ENCODE measurements around the gene APOBEC3G.
"Not testable (repeated sequence)": the region's sequence is repeated elsewhere in the genome, so short reads cannot be mapped to it uniquely, and the experiment has no call there.

The APOBEC3G gene

DNA sequence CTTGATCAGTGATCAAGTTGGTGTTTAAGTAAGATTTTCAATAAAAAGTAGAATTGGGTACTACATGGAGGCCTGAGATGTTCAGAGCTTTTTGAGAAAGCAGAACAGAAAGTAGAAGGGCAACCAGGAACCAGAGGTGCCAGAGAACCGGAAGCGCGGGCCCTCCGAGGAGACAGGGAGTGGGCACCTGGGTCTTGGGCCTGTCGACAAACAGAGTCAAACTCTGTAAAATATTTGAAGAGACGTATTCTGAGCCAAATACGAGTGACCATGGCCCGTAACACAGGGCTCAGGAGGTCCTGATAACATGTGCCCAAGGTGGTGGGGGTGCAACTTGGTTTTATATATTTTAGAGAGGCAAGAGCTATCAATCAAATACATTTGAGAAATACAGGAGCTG lies 13.2 kb upstream of the APOBEC3G start:
- not testable (repeated sequence) for DNase-seq (ENCODE audit: low read depth); H3K4me3 ChIP-seq (ENCODE audit: low read depth, low read length)

DNA sequence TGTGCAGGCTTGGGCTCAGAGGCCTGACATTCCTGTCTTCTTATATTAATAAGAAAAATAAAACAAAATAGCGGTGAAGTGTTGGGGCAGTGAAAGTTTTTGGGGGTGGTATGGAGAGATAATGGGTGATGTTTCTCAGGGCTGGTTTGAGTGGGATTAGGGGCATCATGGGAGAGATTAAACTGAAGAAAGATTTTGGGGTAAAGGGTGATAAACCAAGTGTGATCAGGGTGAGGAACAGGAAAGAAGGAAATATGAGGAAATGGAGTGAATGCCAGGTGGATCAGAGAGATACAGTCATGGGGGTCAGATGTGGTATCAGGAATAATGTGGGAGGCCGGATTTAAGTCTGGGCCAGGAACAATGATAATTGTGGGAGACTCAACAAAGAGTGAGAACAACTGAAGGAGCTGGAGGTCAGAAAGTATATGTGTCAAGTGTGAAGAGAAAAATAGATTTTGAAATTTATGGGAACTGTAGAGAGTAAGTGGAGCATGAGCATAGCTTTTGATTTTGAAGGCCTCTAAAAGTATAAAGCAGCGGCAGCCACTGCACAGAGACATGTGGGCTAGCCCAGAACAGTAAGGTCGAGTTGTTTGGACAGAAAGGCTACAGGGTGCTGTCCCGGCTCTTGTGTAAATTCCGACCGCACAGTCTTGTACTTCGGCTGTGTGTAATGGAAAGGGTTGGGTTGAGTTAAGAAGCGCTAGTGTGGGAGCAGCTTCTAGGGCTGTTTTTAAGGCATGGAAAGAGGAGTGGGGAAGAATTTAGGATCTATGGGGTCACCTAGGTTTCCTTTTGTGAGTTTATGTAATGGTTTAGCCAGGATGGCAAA lies 10.4 kb upstream of the APOBEC3G start:
- DNase-seq (ENCODE audit: low read depth); H3K4me3 ChIP-seq (ENCODE audit: low read depth, low read length): not testable (repeated sequence)

DNA sequence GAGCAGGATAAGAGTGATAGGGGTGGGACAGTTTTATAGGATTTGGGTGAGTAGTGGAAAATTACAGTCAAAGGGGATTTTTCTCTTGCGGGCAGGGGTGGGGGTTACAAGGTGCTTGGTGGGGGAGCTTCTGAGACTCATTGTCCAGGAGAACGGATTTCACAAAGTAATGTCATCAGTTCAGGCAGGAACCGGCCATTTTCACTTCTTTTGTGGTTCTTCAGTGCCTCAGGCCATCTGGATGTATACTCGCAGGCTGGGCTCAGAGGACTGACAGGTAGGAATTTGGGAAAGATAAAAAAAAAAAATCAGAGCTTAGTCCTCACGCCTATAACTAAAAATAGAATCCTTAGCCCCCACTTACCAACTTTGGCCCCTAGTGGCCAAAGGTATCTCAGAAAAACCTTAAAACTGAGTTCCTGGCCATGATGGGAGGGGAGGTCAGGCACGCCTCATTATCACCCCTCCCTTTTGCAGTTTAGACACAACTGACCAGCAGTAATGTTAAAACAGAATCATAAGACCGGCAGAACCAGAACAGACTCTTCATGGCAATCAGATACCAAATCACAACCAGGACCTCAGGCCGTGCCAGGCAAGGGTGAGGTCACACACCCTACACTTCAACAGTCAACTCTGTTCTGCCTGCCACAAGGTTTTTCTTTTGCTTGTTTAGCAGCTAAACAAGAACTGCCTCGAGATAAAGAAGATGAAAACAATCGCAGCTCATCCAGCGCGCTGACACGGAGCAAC lies 8.9 kb upstream of the APOBEC3G start:
- no peak for DNase-seq (ENCODE audit: low read depth)
- no peak overlapping the region for H3K4me3 ChIP-seq (ENCODE audit: low read depth, low read length)

DNA sequence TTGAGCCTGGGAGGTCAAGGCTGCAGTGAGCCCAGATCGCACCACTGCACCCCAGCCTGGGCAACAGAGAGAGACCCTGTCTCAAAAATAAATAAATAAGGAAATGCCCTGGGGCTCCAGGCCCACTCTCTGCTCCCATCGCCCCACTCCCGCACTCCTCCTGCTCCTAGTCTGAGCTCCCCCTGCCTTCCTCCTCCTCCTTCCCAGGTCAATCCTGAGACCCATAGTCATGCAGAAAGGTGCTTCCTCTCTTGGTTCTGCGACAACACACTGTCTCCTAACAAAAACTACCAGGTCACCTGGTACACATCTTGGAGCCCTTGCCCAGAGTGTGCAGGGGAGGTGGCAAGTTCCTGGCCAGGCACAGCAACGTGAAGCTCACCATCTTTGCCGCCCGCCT lies 6.9 kb upstream of the APOBEC3G start:
- no peak overlapping the region for H3K4me3 ChIP-seq (ENCODE audit: low read depth, low read length)
- no peak for DNase-seq (ENCODE audit: low read depth)

DNA sequence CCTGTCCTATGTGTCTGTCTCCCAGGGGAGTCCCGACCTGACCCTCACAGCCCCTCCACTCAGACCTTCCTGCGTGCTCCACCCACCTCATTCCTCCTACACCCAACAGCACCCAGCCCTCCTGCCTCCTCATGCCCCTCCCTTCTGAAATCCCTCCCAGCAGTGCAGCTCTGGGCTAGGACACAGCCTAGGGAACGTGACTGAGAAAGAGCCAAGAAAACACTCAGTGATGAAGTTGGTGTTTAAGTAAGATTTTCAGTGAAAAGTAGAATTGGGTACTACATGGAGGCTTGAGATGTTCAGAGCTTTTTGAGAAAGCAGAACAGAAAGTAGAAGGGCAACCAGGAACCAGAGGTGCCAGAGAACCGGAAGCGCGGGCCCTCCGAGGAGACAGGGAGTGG lies 4.5 kb upstream of the APOBEC3G start:
- H3K4me3 ChIP-seq (ENCODE audit: low read depth, low read length): not testable (repeated sequence)

DNA sequence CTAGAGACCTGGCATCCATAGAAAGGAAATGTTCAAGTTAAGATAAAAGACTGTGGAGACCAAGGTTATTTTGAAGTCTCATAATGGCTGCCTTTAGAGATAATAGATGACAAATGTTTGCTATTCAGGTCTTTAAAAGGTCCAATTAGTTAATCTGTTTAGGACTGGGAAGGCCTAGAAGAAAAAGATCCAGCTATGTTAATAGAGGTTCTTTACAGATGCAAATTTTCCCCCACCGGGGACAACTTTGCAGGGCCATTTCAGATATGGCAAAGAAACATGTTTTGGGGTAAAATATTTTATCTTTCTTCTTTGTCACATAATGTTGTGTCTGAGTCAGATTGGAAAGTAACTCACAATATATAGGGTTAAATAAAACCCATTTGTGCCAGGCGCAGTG lies 3.1 kb upstream of the APOBEC3G start:
- H3K4me3 ChIP-seq (ENCODE audit: low read depth, low read length): no peak overlapping the region
- no peak for DNase-seq (ENCODE audit: low read depth)

More for the DNA sequence above, 4.5 kb upstream of the APOBEC3G start:
- DNase-seq (ENCODE audit: low read depth): not testable (repeated sequence)

DNA sequence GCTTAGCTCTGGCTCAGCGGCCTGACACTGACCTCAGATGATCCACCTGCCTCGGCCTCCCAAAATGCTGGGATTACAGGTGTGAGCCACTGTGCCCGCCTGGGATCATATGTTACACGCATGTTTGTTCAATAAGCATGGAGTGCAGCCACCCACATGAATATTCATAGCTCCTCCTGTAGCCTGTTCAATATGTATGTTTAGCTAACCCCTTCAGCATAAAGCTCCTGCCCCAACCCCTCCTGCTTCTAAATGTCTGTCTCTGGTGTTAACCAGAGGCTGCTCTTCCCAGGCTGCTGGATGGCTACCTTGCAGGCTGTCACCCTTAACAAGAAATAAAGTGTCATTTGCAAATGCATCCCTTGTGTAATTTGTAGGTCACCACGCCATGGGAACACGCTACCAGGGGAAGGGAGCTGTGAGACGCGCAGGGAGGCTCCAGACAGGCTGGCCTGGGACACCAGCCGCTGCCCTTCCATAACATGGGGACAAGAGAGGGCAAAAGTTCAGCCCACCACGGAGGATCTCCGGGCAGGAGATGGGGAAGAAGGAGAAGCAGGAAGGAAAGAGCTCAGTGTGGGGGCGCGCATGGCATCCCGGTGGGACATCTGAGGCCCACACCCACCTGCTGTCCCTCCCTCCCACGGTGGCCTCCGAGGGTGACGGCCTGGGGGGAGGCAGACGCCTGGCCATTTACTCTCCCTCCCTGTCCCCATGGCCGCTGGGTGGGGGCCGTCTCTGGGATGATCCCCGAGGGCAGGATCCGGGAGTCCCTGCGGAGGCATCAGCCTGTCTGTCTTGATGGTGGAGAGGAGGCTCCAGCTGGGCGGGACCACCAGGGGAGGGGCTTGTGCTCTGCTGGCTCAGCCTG lies 685 bp upstream of the APOBEC3G start:
- not testable (repeated sequence) for DNase-seq (ENCODE audit: low read depth); H3K4me3 ChIP-seq (ENCODE audit: low read depth, low read length)

DNA sequence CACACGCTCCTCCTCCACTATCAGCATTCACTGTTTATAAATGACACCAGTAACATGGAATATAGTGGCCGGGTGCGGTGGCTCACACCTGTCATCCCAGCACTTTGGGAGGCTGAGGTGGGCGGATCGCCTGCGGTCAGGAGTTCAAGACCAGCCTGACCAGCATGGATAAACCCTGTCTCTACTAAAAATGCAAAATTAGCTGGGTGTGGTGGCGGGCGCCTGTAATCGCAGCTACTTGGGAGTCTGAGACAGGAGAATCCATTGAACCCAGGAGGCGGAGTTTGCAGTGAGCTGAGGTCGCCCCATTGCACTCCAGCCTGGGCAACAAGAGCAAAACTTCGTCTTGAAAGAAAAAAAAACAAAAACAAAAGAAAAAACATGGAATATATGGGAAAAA lies 837 bp downstream of the APOBEC3G start:
- H3K4me3 ChIP-seq (ENCODE audit: low read depth, low read length); DNase-seq (ENCODE audit: low read depth): not testable (repeated sequence)

DNA sequence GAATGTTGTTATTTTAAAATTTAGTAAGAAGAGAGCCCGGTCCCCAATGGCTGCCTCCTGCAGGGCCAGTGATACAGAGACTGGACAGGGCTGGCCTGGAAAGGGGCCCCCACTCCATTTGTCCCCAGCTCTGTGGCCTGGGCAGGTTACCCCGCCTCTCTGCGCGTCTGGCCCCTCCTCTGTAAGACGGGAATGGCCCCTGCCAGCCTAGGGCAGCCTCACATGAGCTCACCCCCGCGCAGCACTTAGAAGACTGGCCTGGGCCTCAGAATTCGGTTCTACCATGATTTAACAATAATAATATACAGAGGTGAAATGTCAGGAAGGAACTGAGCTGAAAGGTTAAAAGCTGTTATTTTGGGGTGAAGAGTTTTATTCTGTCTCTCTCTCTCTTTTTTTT lies 1.3 kb downstream of the APOBEC3G start:
- no peak for DNase-seq (ENCODE audit: low read depth)
- no peak overlapping the region for H3K4me3 ChIP-seq (ENCODE audit: low read depth, low read length)

DNA sequence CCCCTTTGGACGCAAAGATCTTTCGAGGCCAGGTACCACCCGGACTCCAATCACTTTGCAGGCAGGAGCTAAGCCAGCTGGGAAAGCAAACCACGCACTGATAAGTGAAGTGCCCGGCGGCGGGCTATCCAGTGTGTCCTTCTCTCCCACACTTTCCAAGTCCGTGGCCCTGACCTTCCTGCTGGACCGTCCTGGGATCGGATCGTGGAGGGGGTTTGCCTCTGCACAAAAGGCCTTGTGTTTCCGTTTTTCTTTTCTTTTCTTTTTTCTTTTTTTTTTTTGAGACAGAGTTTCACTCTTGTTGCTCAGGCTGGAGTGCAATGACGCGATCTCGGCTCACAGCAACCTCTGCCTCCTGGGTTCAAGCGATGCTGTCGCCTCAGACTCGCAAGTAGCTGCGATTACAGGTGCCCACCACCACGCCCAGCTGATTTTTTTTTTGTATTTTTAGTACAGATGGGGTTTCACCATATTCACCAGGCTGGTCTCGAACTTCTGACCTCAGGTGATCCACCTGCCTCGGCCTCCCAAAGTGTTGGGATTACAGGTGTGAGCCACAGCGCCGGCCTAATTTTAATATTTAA lies 2.1 kb downstream of the APOBEC3G start:
- not testable (repeated sequence) for H3K4me3 ChIP-seq (ENCODE audit: low read depth, low read length); DNase-seq (ENCODE audit: low read depth)

DNA sequence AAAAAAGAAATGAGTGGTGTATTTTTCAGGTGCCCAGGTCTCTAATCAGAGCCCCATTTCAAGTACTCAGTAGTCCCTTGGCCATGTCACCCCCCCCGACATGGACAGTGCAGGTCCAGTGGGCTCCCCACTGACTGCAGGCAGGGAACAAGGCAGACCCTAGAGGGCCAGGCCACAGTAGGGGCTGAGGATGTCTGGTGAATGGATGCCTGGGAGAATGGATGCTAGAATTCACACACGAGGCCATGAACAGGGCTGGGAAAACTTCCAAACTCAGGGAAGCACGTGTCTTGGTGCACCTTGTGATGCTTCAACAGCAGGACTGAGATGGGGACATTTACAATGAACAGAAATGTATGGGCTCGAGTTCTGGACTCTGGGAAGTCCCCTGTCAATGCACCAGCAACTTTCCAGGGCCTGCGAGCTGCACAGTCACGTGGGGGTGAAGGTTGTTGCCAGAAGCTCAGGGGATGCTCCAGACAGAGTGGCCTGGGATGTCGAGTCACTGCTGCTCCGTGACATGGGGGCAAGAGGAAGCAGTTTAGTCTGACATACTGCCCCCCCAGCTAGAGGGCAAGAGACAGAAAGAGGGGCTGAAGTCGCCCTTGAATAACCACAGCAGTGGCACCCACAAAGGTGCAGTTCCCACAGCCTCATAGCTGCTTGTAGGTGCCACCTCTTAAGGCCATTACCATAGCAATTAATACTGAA lies 3.1 kb downstream of the APOBEC3G start:
- DNase-seq (ENCODE audit: low read depth): no peak
- no peak overlapping the region for H3K4me3 ChIP-seq (ENCODE audit: low read depth, low read length)

DNA sequence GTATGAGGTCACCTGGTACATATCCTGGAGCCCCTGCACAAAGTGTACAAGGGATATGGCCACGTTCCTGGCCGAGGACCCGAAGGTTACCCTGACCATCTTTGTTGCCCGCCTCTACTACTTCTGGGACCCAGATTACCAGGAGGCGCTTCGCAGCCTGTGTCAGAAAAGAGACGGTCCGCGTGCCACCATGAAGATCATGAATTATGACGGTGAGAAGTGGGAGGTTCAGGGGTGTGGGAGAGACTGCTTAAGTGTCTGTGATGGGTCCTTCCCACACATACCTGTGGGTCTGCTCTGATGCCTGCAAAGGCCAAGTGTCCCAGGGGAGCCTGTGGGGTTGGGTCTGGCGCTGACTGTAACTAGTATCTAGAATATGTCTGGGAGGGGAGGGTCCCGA lies 3.9 kb downstream of the APOBEC3G start:
- DNase-seq (ENCODE audit: low read depth): no peak

DNA sequence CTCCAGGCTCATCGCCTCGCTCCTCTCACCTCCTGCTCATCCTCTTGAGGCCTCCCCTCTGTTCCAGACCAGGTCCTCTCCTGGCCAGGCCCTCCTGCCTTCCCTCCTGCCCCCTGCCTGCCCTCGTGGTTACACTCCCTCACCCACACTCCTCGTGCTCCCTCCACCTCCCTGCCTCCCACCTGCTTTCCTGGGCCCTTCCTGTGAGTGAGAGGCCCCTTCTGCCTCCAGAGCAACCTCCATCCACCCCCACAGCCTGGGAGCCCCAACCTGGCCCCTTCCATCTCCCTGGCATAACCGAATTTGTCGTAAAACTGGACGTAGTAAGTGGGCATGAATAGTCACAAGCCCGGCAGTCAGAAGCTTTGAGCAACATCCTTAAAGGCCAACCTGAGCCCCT lies 4.5 kb downstream of the APOBEC3G start:
- H3K4me3 ChIP-seq (ENCODE audit: low read depth, low read length): no peak overlapping the region
- no peak for DNase-seq (ENCODE audit: low read depth)

More for the DNA sequence above, 3.9 kb downstream of the APOBEC3G start:
- no peak overlapping the region for H3K4me3 ChIP-seq (ENCODE audit: low read depth, low read length)

DNA sequence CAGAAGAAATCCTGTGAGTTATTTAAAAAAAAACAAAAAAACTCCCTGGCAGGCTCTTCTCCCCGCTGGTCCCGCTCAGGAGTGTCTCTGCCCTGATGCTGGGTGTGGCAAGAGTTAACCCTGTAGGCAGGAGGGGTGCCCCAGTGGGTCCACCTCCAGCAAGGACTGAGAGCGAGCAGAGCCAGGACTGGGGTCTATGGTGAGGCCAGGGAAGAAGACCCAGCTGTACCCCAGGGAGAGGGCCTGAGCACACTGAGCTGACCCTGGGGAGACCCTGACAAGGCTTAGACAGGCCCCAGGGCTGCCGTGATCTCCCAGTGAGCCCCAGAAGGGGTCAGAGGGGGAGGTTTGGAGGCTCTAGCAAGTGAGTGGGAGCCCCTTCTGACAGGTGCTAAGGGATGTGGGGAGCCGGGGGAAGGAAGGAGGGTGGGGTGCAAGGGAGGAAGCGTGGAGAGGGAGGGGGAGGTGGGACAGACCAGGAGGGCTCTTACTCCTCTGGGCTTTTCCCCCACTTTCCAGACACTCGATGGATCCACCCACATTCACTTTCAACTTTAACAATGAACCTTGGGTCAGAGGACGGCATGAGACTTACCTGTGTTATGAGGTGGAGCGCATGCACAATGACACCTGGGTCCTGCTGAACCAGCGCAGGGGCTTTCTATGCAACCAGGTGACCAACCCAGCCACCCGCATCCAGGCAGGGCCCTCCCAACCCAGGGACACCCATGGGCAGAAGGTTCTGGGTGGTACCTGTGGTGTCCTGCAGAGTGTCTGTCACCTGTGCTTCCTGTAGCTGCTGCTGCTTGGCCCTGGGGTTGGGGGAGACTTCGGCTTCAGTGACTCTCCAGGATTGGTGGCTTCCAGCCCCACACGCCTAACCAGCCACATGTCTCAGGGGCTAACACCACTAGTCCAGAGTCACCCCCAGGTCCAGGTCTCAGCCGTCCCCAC lies 6.4 kb downstream of the APOBEC3G start:
- no peak for DNase-seq (ENCODE audit: low read depth)
- H3K4me3 ChIP-seq (ENCODE audit: low read depth, low read length): no peak overlapping the region

DNA sequence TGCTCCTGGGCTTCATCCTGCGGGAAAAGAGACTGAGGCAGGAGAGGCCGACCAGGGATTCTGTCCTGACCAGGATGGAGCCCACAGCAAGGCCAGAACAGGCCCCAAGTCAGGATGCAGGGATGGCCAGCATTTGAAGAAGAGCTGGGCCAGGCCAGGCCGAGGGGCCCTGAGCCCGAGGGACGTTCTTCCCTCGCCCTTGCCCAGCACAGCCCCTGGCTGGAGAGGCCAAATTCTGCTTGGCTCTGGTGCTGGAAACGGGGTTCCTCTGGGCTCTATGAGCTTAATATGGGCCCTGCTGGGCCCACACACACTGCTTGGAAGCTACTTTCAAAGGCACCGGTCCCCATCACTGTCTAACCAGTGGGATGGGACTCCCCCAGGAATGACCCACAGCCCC lies 7.6 kb downstream of the APOBEC3G start:
- DNase-seq (ENCODE audit: low read depth): no peak
- H3K4me3 ChIP-seq (ENCODE audit: low read depth, low read length): no peak overlapping the region

DNA sequence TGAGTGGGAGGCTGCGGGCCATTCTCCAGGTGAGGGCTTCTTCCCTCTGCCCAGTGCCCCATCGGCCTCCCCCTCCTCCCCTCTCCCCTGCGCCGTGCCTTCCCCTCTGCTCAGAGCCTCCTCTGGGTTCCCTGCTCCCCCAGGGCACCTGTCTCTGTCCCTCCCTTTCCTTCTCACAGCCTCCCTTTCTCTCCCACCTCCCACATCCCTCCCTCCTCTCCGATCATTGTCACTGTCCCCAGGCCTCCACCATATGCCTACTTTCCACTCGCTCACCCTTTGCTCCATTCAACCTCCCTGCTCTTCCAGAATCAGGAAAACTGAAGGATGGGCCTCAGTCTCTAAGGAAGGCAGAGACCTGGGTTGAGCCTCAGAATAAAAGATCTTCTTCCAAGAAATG lies 10.0 kb downstream of the APOBEC3G start:
- no peak overlapping the region for H3K4me3 ChIP-seq (ENCODE audit: low read depth, low read length)
- no peak for DNase-seq (ENCODE audit: low read depth)

DNA sequence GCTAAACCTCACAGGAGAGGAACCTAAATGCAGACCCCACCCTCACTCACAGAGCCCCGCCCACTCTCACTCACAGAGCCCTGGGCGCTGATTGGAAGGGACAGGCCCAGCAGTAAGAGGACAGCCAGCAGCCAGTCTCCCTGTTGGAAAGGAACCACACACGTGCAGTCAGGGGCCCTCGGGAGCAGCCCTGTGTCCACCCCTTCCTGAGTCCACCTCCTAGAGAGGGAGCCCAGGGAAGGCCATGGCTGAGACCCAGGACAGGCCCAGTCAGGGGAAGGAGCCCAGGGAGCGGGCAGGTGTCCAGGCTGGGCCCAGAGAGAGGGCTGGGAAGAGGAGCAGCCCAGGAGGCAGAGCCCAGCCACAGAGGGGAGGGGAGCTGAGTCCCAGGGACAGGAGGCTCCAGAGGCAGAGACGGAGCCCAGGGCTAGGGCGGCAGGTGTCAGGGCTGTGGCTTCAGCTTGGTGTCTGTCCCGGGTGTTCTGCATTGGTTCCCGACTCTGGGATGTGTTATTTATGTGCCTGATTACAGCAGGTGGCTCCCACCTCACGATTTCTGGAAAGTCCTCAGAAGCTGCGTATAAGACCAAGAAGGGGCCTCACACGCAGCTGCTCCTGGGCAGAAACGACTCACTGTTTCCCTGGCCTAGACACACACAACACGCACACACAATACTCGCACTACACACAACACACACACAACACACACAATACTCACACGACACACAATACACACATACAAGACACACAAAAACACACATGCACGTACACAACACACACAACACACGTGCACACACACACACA lies 11.0 kb downstream of the APOBEC3G start:
- no peak for DNase-seq (ENCODE audit: low read depth)
- H3K4me3 ChIP-seq (ENCODE audit: low read depth, low read length): no peak overlapping the region

Measured in skeletal muscle cell (primary cell).